Measurements from ENCODE around the gene EGFL8.

Gene EGFL8

DNA sequence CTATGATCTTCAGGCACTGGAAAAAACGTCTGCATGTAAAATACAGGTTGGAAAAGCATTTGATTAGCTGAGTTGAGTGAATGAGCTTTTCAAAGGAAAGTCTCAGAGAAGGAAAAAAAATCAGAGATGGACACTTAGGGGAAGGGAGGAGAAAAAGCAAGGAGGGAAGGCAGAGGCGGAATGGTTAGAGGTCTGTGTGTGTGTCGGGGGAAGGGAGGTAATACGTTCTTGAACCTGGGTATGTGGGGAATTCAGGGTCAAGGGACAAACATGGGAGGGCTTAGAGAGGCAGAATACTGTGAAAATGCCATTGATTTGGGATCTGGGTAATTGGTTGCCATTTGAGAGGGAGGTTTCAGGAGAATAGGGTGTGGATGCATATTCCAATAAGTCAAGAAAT, 17.7 kb upstream of the EGFL8 start:
- no peak for DNase-seq

DNA sequence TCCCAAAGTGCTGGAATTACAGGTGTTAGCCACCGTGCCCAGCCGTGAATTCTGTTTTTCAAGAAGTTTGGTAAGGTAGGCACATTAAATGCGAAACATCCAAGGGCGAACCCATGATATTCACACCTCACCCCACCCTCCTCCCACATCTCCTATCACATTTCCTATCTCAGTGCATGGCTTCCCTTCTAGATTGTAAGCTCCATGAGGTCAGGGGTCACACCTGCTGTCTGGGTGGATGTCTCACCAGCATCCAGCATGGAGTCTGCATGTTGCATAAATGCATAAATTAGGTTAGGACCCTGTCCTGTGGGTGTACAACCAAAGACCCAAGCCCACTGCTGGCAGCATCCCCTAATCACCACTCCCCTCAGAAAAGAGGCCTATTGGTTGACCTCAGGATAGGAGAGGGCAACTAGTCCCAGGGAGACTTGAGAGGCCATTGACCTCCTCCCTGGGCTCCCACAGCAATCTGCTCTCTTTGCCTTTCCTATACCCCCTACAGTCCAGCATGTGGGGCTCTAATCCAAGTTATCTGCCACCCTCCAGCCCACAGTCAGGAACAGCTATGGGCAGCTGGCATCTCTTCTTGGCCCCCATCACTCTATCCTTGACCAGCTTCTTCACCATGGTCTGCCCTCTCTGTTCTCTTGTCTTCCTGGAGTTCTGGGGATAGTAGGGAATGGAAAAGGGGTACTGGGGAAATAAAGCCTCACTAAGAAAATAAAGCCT, 16.8 kb upstream of the EGFL8 start:
- DNase-seq, result no peak

DNA sequence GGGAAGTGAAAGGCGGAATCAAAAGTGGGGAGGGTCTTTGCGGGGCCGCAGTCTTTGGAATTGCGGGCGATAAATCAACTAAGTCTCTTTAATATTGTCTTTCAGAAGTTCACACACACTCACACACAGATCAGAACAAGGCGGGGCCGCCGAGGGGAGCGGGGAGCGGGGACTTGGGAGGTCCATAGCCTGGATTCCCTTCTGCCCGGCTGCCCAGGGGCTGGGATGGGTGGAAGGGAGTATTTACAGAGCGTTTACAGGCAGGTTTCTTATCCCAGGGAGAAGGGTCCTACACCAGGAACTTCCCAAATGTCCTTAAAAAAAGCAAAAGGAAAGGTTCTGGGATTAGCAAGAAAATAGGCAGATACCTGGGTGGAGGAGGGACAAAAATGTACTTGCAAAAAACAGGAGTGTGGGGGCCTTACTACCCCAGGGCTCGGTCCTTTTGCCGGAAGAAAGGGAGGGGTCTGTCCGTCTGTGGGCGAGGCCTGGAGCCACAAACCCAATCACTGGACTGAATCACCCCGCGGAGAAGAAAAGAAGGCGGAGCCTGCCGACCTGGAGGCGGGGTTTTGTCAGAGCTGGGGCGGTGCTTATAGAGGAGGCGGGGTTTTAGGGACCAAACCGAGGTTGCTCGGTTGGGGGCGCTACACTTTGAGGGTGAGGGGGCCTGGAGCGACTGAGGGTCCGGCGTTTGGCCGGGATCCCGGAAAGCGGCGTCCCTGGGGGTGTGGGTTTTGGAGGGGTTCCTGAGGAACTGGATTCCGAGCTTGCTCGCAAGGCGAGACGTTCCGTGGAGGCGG, 15.9 kb upstream of the EGFL8 start:
- peak; percentile 11 for DNase-seq

DNA sequence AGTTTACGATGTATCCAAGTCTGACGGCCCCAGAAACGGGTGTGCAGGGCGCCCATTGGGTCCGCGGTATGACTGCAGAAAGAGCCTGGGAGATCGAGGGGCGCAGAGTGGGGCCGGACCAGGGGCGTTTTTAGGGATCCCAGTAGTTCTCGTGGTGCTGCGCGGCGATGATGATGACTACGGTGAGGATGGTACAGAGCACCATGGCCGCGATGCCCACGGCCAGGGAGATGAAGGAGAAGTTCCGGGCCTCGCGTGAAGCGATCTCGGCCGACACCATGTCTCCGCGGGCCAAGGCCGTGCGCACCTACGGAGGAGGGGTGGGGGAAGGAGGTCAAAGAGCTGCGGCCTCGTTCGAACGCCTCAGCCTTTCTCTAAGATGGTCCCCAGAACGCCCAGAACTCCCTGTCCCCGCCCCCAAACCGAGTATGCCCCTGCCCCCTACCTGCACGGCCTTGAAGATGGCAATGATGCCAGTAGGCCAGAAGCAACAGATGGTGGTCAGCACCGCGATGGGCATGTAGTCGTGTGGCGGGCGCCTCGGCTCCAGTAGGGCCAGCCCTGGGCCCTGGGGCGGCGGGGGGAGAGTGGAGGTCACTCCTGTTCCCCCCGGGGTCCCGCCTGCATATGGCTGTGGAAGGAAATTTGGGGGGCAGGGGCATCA, 15.2 kb upstream of the EGFL8 start:
- DNase-seq, result no peak

DNA sequence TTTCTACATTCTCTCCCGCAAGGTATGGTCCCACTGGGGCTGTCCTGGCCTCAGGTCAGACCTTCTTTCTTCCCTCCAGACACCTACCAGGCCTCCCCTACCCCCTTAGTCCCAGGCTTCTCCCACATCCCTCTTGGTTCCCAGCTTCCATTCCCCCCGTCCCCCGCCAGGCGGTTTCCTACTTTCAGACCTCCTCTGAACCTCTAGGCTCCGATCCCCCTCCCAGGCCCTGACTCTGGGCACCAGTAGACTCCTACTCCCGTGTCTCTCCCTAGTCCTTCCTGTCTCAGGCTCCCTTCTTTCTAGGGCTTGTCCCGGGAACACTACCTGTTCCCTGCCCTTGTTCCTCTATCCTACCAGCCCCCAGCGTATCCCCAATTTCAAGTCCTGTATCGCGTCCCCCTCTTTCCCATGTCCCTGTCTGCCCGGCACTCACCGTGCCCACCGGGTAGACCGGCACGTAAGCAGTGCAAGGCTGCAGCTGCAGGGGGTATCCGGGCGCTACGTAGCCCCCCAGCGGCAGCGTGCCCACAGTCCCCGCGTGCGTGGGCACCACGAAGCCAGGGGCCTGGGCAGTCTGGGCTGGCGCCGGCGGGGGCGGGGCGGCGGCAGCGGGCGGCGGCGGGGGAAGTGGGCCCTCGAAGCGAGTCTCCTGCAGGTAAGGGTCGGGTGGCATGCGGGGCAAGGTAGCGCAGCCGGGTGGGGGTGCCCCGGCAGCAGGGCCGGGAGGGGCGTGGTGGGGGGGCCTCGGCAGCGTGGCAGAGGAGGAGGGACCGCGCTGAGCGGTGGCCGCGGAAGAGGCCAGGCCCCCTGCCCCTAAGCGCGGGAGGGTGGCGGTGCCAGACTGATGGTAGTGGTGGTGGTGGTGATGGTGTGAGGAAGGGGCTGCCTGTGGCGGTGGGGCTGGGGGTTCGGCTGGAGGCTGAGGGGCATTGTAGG, 14.2 kb upstream of the EGFL8 start:
- no peak for DNase-seq

DNA sequence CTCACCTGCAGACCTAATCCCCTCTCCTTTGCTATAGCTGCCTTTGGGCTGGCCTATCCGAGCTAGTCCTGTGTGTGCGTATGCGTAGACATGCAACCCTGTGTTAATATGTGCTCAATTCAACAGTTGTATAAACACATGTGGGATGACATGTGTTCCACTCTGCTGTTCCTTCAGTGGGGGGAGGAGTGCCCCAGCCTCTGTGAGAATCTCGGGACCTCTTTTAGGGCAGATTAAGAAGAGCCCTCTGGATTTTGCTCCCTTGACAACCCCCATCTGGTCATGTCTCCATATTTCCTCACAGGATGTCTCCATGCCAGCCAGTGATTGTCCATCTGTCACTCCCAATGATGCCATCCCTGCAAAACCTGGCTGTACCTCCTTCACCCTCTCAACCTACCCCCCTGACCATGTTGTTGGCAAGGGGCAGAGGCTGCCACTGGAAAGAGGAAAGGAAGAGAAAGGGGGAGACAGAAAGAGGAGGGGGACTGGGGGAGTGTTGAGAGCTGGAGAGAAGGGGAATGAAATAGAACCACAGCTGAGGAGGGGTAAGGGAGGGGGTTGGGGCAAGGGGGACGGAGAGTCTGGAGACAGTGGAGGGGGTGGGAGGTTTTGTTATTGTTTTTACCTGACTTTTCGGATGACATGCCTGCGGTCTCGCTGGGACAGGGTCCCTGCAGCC, 13.1 kb upstream of the EGFL8 start:
- no peak for DNase-seq

DNA sequence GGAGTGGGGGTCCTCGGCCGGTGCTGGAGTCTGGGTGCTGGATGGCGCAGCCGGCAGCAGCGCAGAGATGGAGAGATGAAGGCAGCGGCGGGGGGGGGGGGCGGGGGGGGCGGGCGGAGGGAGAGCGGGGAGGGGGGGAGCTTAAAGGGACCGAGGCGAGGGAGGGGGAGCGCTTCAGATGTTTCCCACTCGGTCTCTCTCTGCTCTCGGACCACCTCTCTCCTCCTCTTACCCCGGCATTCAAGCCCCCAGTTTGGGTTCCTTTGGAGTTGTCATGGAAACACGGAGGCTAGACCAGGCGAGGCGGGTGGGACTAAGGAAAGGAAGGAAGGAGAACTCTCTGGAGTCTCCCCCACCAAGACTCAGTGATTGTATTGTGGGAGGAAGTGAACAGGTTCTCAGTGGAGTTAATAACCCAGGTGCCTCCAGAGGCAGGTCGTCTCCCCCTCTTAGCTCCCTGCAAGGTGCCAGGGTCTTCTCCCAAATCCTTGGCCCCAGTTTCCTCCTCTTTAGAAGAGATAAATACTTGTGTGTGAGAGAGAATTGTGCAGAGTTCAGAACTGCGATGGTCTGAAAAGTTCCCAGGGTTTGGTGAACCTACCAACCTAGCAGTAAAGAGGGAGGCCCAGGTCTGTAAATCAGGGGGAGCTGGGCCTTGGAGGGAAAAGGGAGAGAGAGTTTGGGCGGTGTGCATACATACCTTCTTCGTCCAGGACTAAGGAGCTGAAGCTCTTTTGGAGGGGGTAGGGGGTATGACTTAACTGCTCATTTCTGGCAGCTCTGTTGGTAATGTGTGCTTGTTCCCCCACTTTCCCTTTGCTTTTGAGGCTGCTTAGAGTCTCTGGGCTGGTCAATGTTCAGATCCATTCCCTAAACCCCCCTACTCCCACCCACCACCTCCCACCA, 12.3 kb upstream of the EGFL8 start, which contains the start of gene PRRT1:
Gene PRRT1 (minus strand): TSS at position 77 of the 906 bp plus-strand sequence. CDS start 112 bp downstream, outside the sequence.
- DNase-seq, result peak; percentile 18

DNA sequence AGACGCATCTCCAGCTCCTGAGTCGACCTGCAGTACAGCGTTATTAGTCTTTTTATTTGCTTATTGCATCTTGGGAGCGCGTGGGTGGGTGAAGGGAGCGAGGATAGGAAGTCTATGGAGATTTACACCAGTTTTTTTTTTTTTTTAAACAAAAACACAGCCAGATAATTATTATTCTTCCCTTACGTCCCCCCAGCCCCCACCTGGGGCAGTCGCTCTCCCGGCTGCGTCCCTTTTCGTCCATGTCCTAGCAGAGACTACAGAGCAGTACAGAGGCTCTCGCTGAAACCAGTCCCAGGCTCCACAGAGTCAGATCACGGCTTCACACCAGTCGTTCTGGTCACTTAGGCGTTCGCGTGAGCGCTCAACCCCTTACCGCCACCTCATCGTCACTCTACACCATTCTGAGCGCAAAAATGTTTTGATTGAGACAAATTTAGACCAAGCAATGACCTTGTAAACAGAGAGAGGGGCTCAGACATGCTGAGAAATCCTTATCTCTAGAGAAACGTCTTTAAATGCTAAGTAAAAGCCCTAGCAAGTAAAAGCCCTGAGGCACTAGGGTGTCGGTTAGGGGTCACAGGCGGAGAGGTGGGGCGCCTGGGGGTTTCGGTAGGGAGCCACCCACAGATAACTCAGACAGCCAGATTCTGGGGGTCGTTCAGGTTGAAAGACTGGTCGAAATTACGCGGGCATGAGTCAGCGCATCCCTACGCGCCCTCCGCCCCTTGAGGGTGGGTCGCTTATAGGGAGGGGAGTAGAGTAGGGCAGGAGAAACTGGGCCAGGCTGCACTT, 11.4 kb upstream of the EGFL8 start:
- DNase-seq, result peak; percentile 36

DNA sequence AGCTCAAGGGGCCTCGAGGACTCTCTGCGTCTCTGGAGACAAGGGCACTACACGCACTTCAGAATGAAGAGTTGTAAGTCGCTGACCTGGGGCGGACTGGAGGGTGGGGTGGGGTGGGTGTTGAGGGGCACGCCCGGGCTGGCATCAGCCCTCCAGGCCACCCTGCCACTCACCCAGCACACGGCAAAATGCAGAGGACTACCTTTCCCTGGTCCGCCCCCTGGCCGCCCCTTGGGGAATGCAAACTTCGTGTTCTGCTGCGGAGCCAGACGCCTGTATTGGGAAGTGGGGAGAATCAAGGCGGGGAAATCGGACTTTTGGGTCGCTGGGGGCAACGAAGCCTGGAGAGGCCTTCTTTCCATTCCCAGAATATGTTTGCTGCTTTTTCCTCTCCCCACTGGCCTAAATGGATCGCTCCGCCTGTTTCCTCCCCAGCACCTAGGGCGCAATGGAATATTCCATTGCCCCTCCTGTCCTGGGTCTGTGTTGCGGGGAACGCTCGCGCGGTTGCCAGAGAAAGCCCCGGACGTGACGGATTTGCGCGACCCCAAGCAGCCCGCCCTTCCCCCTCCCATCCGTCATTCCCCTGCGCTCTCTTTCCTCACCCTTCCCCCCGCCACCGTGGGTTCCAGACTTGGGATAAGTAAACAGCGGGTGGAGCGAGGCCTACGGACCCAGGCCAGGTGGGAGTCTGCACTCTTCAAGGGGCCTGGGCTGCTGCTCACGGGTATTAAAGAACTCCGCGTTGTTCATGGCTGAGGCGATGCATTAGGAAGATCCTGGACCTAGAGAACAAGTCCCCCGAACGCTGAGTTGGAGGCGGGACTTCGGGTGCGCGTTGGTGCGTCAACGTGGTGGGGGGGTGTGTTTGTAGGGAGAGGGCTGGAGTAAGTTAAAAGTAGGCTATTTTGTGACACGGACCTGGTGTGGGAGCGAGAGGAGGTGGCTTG, 10.6 kb upstream of the EGFL8 start, which contains the start of gene PPT2:
Gene PPT2 (plus strand): TSS at position 578 of the 950 bp plus-strand sequence. CDS start 454 bp downstream, outside the sequence.
- peak; percentile 94 for DNase-seq

DNA sequence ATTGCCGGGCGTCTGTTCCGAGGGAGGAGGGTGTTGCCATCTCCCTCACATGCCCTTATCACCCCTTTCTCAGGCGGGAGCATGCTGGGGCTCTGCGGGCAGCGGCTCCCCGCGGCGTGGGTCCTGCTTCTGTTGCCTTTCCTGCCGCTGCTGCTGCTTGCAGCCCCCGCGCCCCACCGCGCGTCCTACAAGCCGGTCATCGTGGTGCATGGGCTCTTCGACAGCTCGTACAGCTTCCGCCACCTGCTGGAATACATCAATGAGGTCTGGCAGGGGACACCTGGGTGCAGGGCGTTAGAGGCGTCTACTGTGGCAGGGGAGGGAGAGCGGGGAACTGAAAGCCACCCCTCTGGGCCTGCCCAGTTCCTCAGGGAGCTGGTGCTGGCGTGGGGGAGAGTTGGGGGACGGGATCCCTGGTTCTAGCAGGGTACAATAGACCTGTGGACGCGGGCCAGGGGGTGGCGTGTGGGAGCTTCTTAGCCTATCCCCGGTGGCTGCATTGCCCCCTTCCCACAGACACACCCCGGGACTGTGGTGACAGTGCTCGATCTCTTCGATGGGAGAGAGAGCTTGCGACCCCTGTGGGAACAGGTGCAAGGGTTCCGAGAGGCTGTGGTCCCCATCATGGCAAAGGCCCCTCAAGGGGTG, 9.8 kb upstream of the EGFL8 start:
- DNase-seq, result peak; percentile 65

DNA sequence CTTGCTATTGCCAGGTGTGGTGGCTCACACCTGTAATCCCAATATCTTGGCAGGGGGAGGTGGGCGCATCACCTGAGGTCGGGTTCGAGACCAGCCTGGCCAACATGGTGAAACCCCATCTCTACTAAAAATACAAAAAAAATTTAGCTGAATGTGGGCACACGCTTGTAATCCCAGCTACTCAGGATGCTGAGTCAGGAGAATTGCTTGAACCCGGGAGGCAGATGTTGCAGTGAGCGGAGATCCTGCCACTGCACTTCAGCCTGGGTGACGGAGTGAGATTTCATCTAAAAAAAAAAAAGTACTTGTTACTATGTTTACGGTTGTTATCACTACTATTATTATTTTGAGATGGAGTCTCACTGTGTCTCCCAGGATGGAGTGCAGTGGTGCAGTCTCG, 7.5 kb upstream of the EGFL8 start:
- DNase-seq, result no peak

DNA sequence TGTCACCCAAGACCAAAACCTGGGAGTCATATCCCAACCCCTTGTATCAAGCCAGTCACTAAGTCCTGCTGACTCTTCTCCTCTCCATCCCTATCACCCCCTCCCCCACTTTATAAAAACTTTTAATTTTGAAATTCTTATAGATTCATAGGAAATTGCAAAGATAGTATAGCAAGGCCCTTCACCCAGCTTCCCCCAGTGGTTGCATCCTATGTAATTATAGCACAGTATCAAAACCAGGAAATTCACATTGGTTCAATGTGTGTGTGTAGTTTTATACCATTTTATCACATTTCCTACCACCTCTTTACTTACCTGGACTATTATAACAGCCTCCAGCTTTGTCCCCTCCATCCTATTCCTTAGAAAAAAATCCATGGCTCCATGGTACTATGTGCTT, 6.3 kb upstream of the EGFL8 start:
- DNase-seq, result no peak

DNA sequence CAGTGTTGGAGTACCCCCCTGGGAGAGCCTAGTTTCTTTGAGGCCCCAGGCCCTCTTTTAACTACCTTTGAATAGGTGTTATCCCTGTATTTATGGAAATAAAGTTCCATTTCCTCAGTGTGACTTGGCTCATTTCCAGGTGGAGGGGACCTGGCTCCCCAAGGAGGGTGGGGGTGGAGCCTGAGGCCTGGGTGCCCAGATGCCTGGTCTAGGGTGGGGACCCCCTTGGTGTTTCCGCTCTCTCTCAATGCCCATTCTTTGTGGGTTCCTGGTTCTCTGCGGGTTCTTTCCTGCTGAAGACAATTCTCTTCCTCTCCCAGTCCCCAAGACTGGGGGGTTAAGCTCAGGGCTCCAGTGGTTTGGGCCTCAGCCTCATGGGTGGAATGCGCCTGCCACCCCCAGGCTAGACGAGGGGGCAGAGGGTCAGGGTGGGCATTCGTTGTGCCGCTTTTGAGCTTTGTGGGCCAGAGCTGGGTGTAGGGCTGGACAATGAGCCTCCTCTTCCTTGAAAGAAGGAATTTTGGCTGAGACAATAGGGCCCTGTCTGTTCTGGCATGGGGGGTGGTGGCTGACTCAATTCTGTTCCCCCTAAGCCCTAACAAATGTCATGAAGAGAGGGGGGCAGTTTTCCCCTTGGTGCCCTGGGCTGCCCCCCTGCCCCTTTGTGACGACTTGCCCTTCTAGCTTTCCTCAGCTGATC, 686 bp upstream of the EGFL8 start:
- DNase-seq, result no peak

DNA sequence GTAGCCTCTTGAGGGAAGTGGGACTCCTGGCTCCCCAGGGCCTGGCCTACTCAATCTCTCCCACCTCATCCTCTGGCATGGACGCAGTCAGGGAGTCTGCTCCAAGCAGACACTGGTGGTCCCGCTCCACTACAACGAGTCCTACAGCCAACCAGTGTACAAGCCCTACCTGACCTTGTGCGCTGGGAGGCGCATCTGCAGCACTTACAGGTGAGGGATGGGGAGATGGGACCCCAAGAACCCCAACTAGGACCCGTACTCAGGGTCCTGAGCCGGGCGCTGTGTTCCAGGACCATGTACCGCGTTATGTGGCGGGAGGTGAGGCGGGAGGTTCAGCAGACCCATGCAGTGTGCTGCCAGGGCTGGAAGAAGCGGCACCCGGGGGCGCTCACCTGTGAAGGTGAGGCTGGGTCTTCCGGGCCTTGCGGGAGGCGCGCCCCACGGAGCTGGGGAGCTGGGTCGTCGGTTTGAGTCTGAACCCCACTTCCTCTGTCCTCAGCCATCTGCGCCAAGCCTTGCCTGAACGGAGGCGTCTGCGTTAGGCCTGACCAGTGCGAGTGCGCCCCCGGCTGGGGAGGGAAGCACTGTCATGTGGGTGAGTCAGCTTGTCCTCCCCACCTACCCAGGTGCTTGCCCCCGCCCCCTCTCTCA, 2.1 kb downstream of the EGFL8 start:
- DNase-seq, result no peak

DNA sequence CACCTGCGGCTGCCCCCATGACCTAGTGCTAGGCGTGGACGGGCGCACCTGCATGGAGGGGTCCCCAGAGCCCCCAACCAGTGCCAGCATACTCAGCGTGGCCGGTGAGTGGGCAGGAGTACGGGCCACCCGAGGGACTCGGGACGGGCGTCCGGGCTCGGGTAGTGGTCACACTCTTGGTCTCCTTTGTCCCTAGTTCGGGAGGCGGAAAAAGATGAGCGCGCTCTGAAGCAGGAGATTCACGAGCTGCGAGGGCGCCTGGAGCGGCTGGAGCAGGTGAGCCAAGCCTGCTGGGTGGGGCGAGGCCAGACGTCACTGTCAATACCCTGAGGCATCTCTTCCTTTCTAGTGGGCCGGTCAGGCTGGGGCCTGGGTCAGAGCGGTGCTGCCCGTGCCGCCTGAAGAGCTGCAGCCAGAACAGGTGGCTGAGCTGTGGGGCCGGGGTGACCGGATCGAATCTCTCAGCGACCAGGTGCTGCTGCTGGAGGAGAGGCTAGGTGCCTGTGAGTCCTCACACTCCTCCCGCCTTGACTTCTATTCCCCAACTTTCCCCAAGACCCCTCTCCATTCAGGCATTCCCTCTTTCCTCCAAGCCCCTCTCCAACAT, 2.9 kb downstream of the EGFL8 start:
- DNase-seq, result no peak

DNA sequence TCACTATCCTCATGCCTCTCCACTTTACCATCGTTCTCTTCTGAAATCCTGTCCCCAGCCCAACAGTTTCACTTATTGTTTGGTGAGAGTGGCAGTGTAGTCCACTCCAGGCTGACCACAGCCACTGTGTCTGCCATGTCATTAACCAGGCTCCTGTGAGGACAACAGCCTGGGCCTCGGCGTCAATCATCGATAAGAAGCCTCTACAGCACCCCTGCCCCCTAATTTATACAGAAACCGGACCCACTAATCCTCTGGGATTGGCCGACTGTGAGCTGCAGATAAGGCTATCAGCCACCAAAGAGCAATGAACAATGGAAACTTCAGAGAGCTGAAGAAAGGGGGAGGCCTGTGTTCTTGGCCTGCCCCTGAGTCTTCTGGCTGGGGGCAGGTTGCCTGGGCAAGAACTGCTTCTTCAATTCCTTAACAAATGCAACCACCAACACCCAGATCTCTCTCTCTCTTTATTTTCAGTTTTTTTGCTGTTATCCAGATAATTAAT, 3.4 kb downstream of the EGFL8 start:
- DNase-seq, result no peak

Measured in fibroblast of skin of scalp (primary cell).